OCI-LY1 (cell line): ENCODE measurements around the gene FOXJ2.

Experiments used
- H2AFZ ChIP-seq: fragments of 200-600 bp; sonication (generic), shearing (Covaris generic); 2 replicates; pipeline ENCODE4 v1.6.0; 2014; ENCODE audit warnings: antibody characterized with exemption, mild to moderate bottlenecking, low read length
- H3F3A ChIP-seq: fragments of 200-600 bp; sonication (generic), shearing (Covaris generic); 2 replicates; pipeline ENCODE4 v1.6.0; 2014; ENCODE audit warnings: mild to moderate bottlenecking, antibody characterized with exemption, low read length, moderate library complexity; ENCODE audit not compliant: insufficient read depth
- H3K27ac ChIP-seq: fragments of 200-600 bp; sonication (generic); 2 replicates; pipeline ENCODE4 v1.5.1; 2014; ENCODE audit warnings: low read length, mixed run types, mild to moderate bottlenecking, low read depth; ENCODE audit not compliant: poor library complexity, severe bottlenecking
- H3K27me3 ChIP-seq: fragments of 200-600 bp; sonication (generic); 2 replicates; pipeline ENCODE4 v1.6.0; 2014; ENCODE audit warnings: antibody characterized with exemption, mild to moderate bottlenecking, low read length, moderate library complexity; ENCODE audit not compliant: insufficient read depth
- H3K36me3 ChIP-seq: fragments of 200-600 bp; sonication (generic); 2 replicates; pipeline ENCODE4 v1.6.1; 2014; ENCODE audit warnings: mild to moderate bottlenecking, antibody characterized with exemption, low read length, moderate library complexity, mixed read lengths; ENCODE audit not compliant: insufficient read depth
- H3K4me1 ChIP-seq: fragments of 200-600 bp; sonication (generic); 2 replicates; pipeline ENCODE4 v1.5.1; 2014; ENCODE audit warnings: mild to moderate bottlenecking, low read length, moderate library complexity; ENCODE audit not compliant: insufficient read depth, severe bottlenecking
- H3K4me2 ChIP-seq: fragments of 200-600 bp; sonication (generic), shearing (Covaris generic); 2 replicates; pipeline ENCODE4 v1.6.1; 2014; ENCODE audit warnings: low read length
- H3K4me3 ChIP-seq: fragments of 200-600 bp; sonication (generic); 2 replicates; pipeline ENCODE4 v1.5.1; 2014; ENCODE audit warnings: low read length, low read depth, mild to moderate bottlenecking, mixed read lengths; ENCODE audit not compliant: poor library complexity, severe bottlenecking
- H3K79me2 ChIP-seq: fragments of 200-600 bp; shearing (Covaris generic); 2 replicates; pipeline ENCODE4 v1.6.1; 2016; ENCODE audit warnings: mixed run types, low read length, mixed read lengths; ENCODE audit not compliant: insufficient read depth
- H3K9ac ChIP-seq: fragments of 200-600 bp; sonication (generic), shearing (Covaris generic); 2 replicates; pipeline ENCODE4 v1.6.1; 2014; ENCODE audit warnings: mild to moderate bottlenecking, low read length, mixed read lengths
- H3K9me2 ChIP-seq: fragments of 200-600 bp; sonication (generic), shearing (Covaris generic); 2 replicates; pipeline ENCODE4 v1.6.1; 2014; ENCODE audit warnings: low read depth, mild to moderate bottlenecking, low read length, mixed read lengths
- H3K9me3 ChIP-seq: fragments of 200-600 bp; shearing (Covaris generic); 2 replicates; pipeline ENCODE4 v1.6.1; 2014; ENCODE audit warnings: low read length, mixed read lengths
- H4K20me1 ChIP-seq: fragments of 200-600 bp; sonication (generic), shearing (Covaris generic); 2 replicates; pipeline ENCODE4 v1.6.0; 2016; ENCODE audit warnings: mild to moderate bottlenecking, low read length; ENCODE audit not compliant: insufficient read depth
- EZH2 ChIP-seq: fragments of 200-600 bp; sonication (generic), shearing (Covaris generic); IDR thresholded peaks from 2 replicates; pipeline ENCODE4 v1.8.0; 2017; ENCODE audit warnings: borderline replicate concordance, mixed run types, mild to moderate bottlenecking, antibody characterized with exemption, low read length, moderate library complexity, mixed read lengths
- TF ChIP-seq, protein P1 (sequence below): fragments of 200-600 bp; sonication (generic), shearing (Covaris generic); IDR thresholded peaks from 2 replicates; pipeline ENCODE4 v1.5.1; 2017; ENCODE audit warnings: mild to moderate bottlenecking, antibody characterized with exemption, low read length, moderate library complexity, mixed read lengths

The FOXJ2 gene

GRCh38 chr12:7985802-7986418 is 46.6 kb upstream of the FOXJ2 start:
- Histone ChIP-seq H3K9ac (no peak overlapping the region), H3K9me3 (no peaks in the 10 kb centered on the region), H3K79me2 (no peaks in the 10 kb centered on the region), H3K36me3 (no peaks in the 10 kb centered on the region), H2AFZ (no peak overlapping the region), H3K9me2 (no peaks in the 10 kb centered on the region), H3K4me3 (no peak overlapping the region), H3K27me3 (no peaks in the 10 kb centered on the region), H3K4me2 (no peak overlapping the region), H3F3A (no peaks in the 10 kb centered on the region), H4K20me1 (no peaks in the 10 kb centered on the region), H3K27ac (no peak overlapping the region), H3K4me1 (no peaks in the 10 kb centered on the region)
- no peak for TF ChIP-seq EZH2
- TF ChIP-seq, protein P1, sequence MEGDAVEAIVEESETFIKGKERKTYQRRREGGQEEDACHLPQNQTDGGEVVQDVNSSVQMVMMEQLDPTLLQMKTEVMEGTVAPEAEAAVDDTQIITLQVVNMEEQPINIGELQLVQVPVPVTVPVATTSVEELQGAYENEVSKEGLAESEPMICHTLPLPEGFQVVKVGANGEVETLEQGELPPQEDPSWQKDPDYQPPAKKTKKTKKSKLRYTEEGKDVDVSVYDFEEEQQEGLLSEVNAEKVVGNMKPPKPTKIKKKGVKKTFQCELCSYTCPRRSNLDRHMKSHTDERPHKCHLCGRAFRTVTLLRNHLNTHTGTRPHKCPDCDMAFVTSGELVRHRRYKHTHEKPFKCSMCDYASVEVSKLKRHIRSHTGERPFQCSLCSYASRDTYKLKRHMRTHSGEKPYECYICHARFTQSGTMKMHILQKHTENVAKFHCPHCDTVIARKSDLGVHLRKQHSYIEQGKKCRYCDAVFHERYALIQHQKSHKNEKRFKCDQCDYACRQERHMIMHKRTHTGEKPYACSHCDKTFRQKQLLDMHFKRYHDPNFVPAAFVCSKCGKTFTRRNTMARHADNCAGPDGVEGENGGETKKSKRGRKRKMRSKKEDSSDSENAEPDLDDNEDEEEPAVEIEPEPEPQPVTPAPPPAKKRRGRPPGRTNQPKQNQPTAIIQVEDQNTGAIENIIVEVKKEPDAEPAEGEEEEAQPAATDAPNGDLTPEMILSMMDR: no peak

- Histone ChIP-seq H3K9me3 (no peaks in the 10 kb centered on the region), H3K9me2 (no peaks in the 10 kb centered on the region), H3F3A (no peaks in the 10 kb centered on the region), H3K4me3 (no peak overlapping the region), H3K27me3 (no peaks in the 10 kb centered on the region), H3K4me2 (no peak overlapping the region), H4K20me1 (no peaks in the 10 kb centered on the region), H3K27ac (no peak overlapping the region), H3K36me3 (no peaks in the 10 kb centered on the region), H3K9ac (no peak overlapping the region), H3K4me1 (no peaks in the 10 kb centered on the region), H2AFZ (no peak overlapping the region), H3K79me2 (no peaks in the 10 kb centered on the region)
- TF ChIP-seq, protein P1: no peak
- TF ChIP-seq EZH2: no peak
Observed at GRCh38 chr12:7989827-7990491, 42.6 kb upstream of the FOXJ2 start.

DNA sequence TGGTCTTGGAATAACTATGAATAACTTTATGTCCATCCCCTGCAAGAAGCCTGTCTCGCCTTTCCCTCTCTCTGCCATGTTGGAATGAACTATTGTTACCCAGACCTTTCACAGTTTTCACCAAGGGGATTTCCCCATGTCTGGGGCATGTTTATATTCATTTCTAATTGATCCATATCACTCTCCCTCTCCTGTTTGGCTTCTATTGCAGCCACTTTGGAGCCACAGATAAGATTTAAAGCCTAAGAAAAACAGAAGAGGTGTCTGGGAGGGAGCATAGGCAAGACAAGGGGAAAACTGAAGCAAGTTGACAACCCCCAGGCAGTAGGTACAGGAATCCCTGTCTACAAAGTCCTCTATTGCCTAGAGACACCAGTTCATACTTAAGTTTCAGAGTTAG is 41.0 kb upstream of the FOXJ2 start:
- H3K4me2 ChIP-seq: no peak overlapping the region
- H3K4me3 ChIP-seq: no peak overlapping the region
- no peaks in the 10 kb centered on the region for H3F3A ChIP-seq
- no peak overlapping the region for H3K9ac ChIP-seq
- H3K27me3 ChIP-seq: no peaks in the 10 kb centered on the region
- no peaks in the 10 kb centered on the region for H3K9me2 ChIP-seq
- H3K9me3 ChIP-seq: no peaks in the 10 kb centered on the region
- no peaks in the 10 kb centered on the region for H4K20me1 ChIP-seq
- H2AFZ ChIP-seq: no peak overlapping the region
- H3K27ac ChIP-seq: no peak overlapping the region
- no peaks in the 10 kb centered on the region for H3K4me1 ChIP-seq
- H3K79me2 ChIP-seq: no peaks in the 10 kb centered on the region
- no peaks in the 10 kb centered on the region for H3K36me3 ChIP-seq
- TF ChIP-seq, protein P1: no peak
